GM12891 (cell line): ENCODE measurements around the gene ABL1.

Experiments
- POLR2A ChIP-seq: IDR thresholded peaks from 2 replicates; pipeline ENCODE4 v1.6.1; 2011; ENCODE audit warnings: low read depth, low read length, control low read depth
- POLR2AphosphoS5 ChIP-seq: IDR thresholded peaks from 2 replicates; pipeline ENCODE4 v1.6.1; 2011; ENCODE audit warnings: low read depth, low read length, control low read depth

- TF ChIP-seq POLR2A: no peak
- TF ChIP-seq POLR2AphosphoS5: no peak
Measured at GRCh38 chr9:130870491-130871381, 35.7 kb downstream of the ABL1 start.
